ENCODE results near the gene CDC42BPG. TPM values are rescaled to one million over a fixed set of nuclear protein-coding genes. Genes with fewer than 3 reads are reported as not detected.

The CDC42BPG gene
- polyA plus RNA-seq, 1 donor from 2014 or later, result not detected

GRCh38 chr11:64850979-64851567, 6.6 kb upstream of the CDC42BPG start:
- TF ChIP-seq POLR2AphosphoS5 (IDR thresholded peaks at IDR 0.05) (no peak), EP300 (conservative IDR thresholded peaks at IDR 0.05; ENCODE audit: poor library complexity, severe bottlenecking) (no peak), REST (IDR thresholded peaks at IDR 0.05; ENCODE audit: borderline replicate concordance) (no peak), MXI1 (conservative IDR thresholded peaks at IDR 0.05; ENCODE audit: poor library complexity, severe bottlenecking) (no peak), EZH2 (IDR thresholded peaks at IDR 0.05; ENCODE audit: borderline replicate concordance, insufficient read depth, low read length, poor library complexity, severe bottlenecking) (no peak), SMC3 (conservative IDR thresholded peaks at IDR 0.05; ENCODE audit: poor library complexity) (no peak), CTCF (IDR thresholded peaks at IDR 0.05; ENCODE audit: poor library complexity, severe bottlenecking) (no peak), RAD21 (conservative IDR thresholded peaks at IDR 0.05) (no peak), TAF1 (IDR thresholded peaks at IDR 0.05; ENCODE audit: low read depth) (no peak)
- no peak overlapping the region for H3K4me2 ChIP-seq (ENCODE audit: low read length)
- no peak overlapping the region for H3K27ac ChIP-seq (ENCODE audit: low read length)
- no peaks in the 10 kb centered on the region for H3F3A ChIP-seq (ENCODE audit: insufficient read depth, low read length, poor library complexity, severe bottlenecking)
- no peak overlapping the region for H2AFZ ChIP-seq (ENCODE audit: low read depth, low read length)
- H3K9ac ChIP-seq (ENCODE audit: low read length), result no peak overlapping the region
- no peaks in the 10 kb centered on the region for H4K20me1 ChIP-seq (ENCODE audit: insufficient read depth)
- no peaks in the 10 kb centered on the region for H3K9me2 ChIP-seq (ENCODE audit: insufficient read depth, low read length)
- no peaks in the 10 kb centered on the region for H3K79me2 ChIP-seq (replicated peaks; ENCODE audit: insufficient read depth, low read length)
- H3K9me3 ChIP-seq (ENCODE audit: low read length), result no peaks in the 10 kb centered on the region
- no peaks in the 10 kb centered on the region for H3K36me3 ChIP-seq (ENCODE audit: insufficient read depth, low read length)
- H3K4me3 ChIP-seq (ENCODE audit: low read length), result no peak overlapping the region
- H3K27me3 ChIP-seq (ENCODE audit: insufficient read depth, low read depth, low read length), result no peaks in the 10 kb centered on the region

GRCh38 chr11:64849598-64850356, 5.3 kb upstream of the CDC42BPG start:
- no peak overlapping the region for H3K4me3 ChIP-seq (ENCODE audit: low read length)
- no peak overlapping the region for H3K9ac ChIP-seq (ENCODE audit: low read length)
- no peak overlapping the region for H3K4me2 ChIP-seq (ENCODE audit: low read length)
- H3F3A ChIP-seq (ENCODE audit: insufficient read depth, low read length, poor library complexity, severe bottlenecking), result no peaks in the 10 kb centered on the region
- no peaks in the 10 kb centered on the region for H3K79me2 ChIP-seq (replicated peaks; ENCODE audit: insufficient read depth, low read length)
- no peak overlapping the region for H2AFZ ChIP-seq (ENCODE audit: low read depth, low read length)
- H4K20me1 ChIP-seq (ENCODE audit: insufficient read depth), result no peaks in the 10 kb centered on the region
- peaks cover 11% of the 10 kb centered on the region for H3K27me3 ChIP-seq (ENCODE audit: insufficient read depth, low read depth, low read length)
- H3K36me3 ChIP-seq (ENCODE audit: insufficient read depth, low read length), result no peaks in the 10 kb centered on the region
- no peaks in the 10 kb centered on the region for H3K9me3 ChIP-seq (ENCODE audit: low read length)
- no peaks in the 10 kb centered on the region for H3K9me2 ChIP-seq (ENCODE audit: insufficient read depth, low read length)
- TF ChIP-seq CTCF (IDR thresholded peaks at IDR 0.05; ENCODE audit: poor library complexity, severe bottlenecking) (no peak), POLR2AphosphoS5 (IDR thresholded peaks at IDR 0.05) (no peak), SMC3 (conservative IDR thresholded peaks at IDR 0.05; ENCODE audit: poor library complexity) (no peak), RAD21 (conservative IDR thresholded peaks at IDR 0.05) (no peak), TAF1 (IDR thresholded peaks at IDR 0.05; ENCODE audit: low read depth) (no peak)
- no peak overlapping the region for H3K27ac ChIP-seq (ENCODE audit: low read length)
